H1 (cell line): Measurements from ENCODE around the gene JOSD2. TPM values are rescaled to one million over a fixed set of nuclear protein-coding genes. Genes with fewer than 3 reads are reported as not detected.
A peak's percentile ranks its signal among the peaks of the same experiment; 100 is the strongest.

ENCODE experiments used
- CBX5 ChIP-seq: fragments of 300-800, 300-1000 bp; sonication (generic); IDR thresholded peaks from 2 replicates; pipeline ENCODE4 v1.7.1; 2016; ENCODE audit warnings: antibody characterized with exemption, low read length, low read depth
- CEBPB ChIP-seq: IDR thresholded peaks from 2 replicates; pipeline ENCODE4 v1.6.1; 2012; ENCODE audit warnings: low read depth, low read length
- CHD7 ChIP-seq: fragments of 300-600 bp; sonication (generic); IDR thresholded peaks from 2 replicates; pipeline ENCODE4 v1.7.1; 2012; ENCODE audit warnings: low read length, moderate library complexity, mild to moderate bottlenecking, inconsistent platforms; ENCODE audit not compliant: insufficient replicate concordance
- CTBP2 ChIP-seq: IDR thresholded peaks from 2 replicates; pipeline ENCODE4 v1.7.0; 2011; ENCODE audit warnings: borderline replicate concordance, mild to moderate bottlenecking, moderate library complexity, mixed read lengths, low read length; ENCODE audit not compliant: insufficient read depth, insufficient read length
- EGR1 ChIP-seq: IDR thresholded peaks from 2 replicates; pipeline ENCODE4 v1.6.1; 2011; ENCODE audit warnings: low read depth, low read length, borderline replicate concordance
- HDAC2 ChIP-seq, 2 experiments: fragments of 300-600 bp in 1 of 2; sonication (generic) in 1 of 2; IDR thresholded peaks; 2 replicates each; pipeline ENCODE4 v1.6.1; 2011 to 2012; ENCODE audit warnings: low read depth in 2 of 2, low read length in 2 of 2, mild to moderate bottlenecking in 2 of 2, moderate library complexity in 2 of 2, borderline replicate concordance in 1 of 2, inconsistent platforms in 1 of 2
- JUN ChIP-seq: IDR thresholded peaks from 2 replicates; pipeline ENCODE4 v1.6.1; 2011; ENCODE audit warnings: low read depth, mild to moderate bottlenecking, improper control_type of control experiment, low read length
- KDM5A ChIP-seq: fragments of 200-600 bp; IDR thresholded peaks from 2 replicates; pipeline ENCODE4 v1.7.1; 2012; ENCODE audit warnings: mild to moderate bottlenecking, low read length, inconsistent platforms, mixed read lengths
- RXRA ChIP-seq: IDR thresholded peaks from 2 replicates; pipeline ENCODE4 v1.6.1; 2011; ENCODE audit warnings: low read depth, mild to moderate bottlenecking, low read length, moderate library complexity; ENCODE audit not compliant: insufficient read depth
- SIRT6 ChIP-seq: IDR thresholded peaks from one replicate; pipeline ENCODE4 v1.7.1; 2012; ENCODE audit warnings: low read length, inconsistent platforms
- TEAD4 ChIP-seq: IDR thresholded peaks from 2 replicates; pipeline ENCODE4 v1.6.1; 2012; ENCODE audit warnings: low read depth, low read length, inconsistent platforms, mixed read lengths
- polyA plus RNA-seq, 7 experiments: library from polyadenylated mRNA; depleted of rRNA in 3 of 7; stranded (reverse) in 5 of 7; unstranded in 2 of 7; fragments of >200 nt in 5 of 7; fragments of 200-250 nt in 2 of 7; gene quantifications; 1 replicate in 5 of 7; 2 replicates in 1 of 7; 4 replicates in 1 of 7; pipeline versions ENCODE4 v1.2.1 to v1.2.3, GENCODE V29; 2011 to 2013; ENCODE audit warnings: missing spikeins in 2 of 7, mixed read lengths in 2 of 7
- total RNA-seq: library from RNA; stranded (reverse); fragmentation: NEBNext Ultra II Directional; extraction: Animal tissue kit (Norgen Biotek cat#: 25700); gene quantifications from 2 replicates; pipeline ENCODE4 v1.2.1, GENCODE V29; 2021

Gene JOSD2
- total and polyA plus RNA-seq, 2 of the 8 experiments (the other 6 are each of a cell fraction or from before 2014, with no cell fraction given) = 1.9 to 6.6 TPM

- TF ChIP-seq CTBP2 = no peak
- TF ChIP-seq KDM5A = no peak
- TF ChIP-seq JUN = no peak
- TF ChIP-seq CHD7 = no peak
- TF ChIP-seq CBX5 = no peak
- TF ChIP-seq HDAC2 (IDR thresholded peaks at IDR 0.05; ENCODE audit: borderline replicate concordance in 1 of 2, low read depth in 2 of 2, low read length in 2 of 2) = no peak
- TF ChIP-seq SIRT6 = no peak
- TF ChIP-seq EGR1 = peak; percentile 73
- no peak for TF ChIP-seq RXRA
- TF ChIP-seq CEBPB = no peak
- TF ChIP-seq TEAD4 = peak; percentile 34; the same call in 1 of the 2 replicates
These were observed 45.5 kb upstream of the JOSD2 start (continued) for GRCh38 chr19:50556282-50557008.
